Tibial nerve (tissue), 4 donors: ENCODE data around the gene PTDSS2. TPM values are rescaled to one million over a fixed set of nuclear protein-coding genes. Genes with fewer than 3 reads are reported as not detected.

Experiments
- DNase-seq, 2 donors: peaks; one replicate each; pipeline ENCODE4 v3.0.0-alpha.2; 2019; ENCODE audit warnings: low spot score in 2 of 2
- H3K27ac ChIP-seq, 4 donors: fragments of 200-600 bp; sonication (generic) in 3 of 4; one replicate each; pipeline ENCODE4 v1.5.1; 2017 to 2019; ENCODE audit warnings: mild to moderate bottlenecking in 1 of 4
- H3K27me3 ChIP-seq, 2 donors: fragments of 200-600 bp; sonication (generic) in 1 of 2; one replicate each; pipeline versions ENCODE4 v1.5.1 to v1.6.0; 2017 to 2019
- H3K36me3 ChIP-seq, 3 donors: fragments of 200-600 bp; sonication (generic); one replicate each; pipeline ENCODE4 v1.5.1; 2018 to 2019
- H3K4me1 ChIP-seq, 4 donors: fragments of 200-600 bp; sonication (generic) in 3 of 4; one replicate each; pipeline ENCODE4 v1.5.1; 2017 to 2019
- H3K4me3 ChIP-seq, 4 donors: fragments of 200-600 bp; sonication (generic) in 3 of 4; one replicate each; pipeline ENCODE4 v1.5.1; 2017 to 2019; ENCODE audit warnings: mild to moderate bottlenecking in 1 of 4, moderate library complexity in 1 of 4
- H3K9me3 ChIP-seq, 4 donors: fragments of 200-600 bp; sonication (generic) in 3 of 4; one replicate each; pipeline ENCODE4 v1.5.1; 2017 to 2019
- EP300 ChIP-seq, 2 donors: sonication (generic); formaldehyde crosslinking; IDR thresholded peaks; one replicate each; pipeline ENCODE4 v1.6.1; 2017; ENCODE audit warnings: antibody characterized with exemption in 2 of 2, mild to moderate bottlenecking in 1 of 2
- POLR2A ChIP-seq, 2 donors: fragments of 450-650 bp; IDR thresholded peaks; one replicate each; pipeline ENCODE4 v1.6.1; 2017; ENCODE audit warnings: antibody characterized with exemption in 2 of 2, mild to moderate bottlenecking in 2 of 2, moderate library complexity in 2 of 2
- WGBS, 2 donors: methylation state at CpG; one replicate each; pipeline ENCODE4 v1.1.5; 2018; 5-methylcytosine and 5-hydroxymethylcytosine counted together
- total RNA-seq, 4 donors: library from RNA; depleted of rRNA; stranded (reverse); fragments of >200 nt; gene quantifications; one replicate each; pipeline ENCODE4 v1.1.0, GENCODE V29; 2016
- TF ChIP-seq, protein P1 (sequence below), 5 experiments: fragments of 200-600 bp in 3 of 5; fragments of 450-650 bp in 2 of 5; sonication (generic) in 3 of 5; IDR thresholded peaks; one replicate each; pipeline ENCODE4 v1.5.1; 2016 to 2019; ENCODE audit warnings: antibody characterized with exemption in 5 of 5, mild to moderate bottlenecking in 3 of 5, moderate library complexity in 2 of 5

Gene PTDSS2
- total RNA-seq, 4 donors from 2014 or later, result 54.2 to 100 (median 63.9) TPM

DNA sequence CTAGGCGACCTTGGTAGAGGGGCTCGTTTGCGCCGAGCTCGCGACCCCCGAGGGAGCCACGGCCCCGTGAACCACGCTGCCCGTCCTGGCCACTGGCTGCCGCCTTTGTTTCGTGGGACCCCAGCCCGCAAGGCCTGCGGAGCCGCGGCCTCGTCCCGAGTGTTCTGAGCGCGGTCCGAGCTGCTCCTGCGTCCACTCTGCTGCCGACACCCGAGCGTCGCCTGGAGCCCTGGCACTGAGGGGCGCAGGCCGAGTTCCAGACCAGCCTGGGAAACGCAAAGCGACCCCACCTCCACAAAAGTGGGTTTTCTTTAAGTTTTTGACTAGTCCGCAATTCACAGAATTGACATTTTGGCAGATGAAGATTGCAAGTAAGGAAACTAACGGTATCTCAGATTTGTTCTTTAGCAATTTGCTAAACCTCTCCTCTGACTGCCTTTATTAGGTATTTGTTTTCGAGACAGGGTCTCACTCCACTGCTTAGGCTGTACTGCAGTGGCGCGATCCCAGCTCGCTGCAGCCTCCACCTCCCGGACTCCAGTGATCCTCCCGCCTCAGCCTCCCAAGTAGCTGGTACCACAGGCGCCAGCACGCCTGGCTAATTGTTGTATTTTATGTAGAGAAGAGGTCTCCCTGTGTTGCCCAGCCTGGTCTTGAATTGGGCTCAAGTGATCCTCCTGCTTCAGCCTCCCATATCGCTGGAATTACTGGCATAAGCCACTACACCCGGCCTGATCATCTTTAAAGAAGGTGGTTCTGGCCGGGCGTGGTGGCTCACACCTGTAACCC lies 57.8 kb downstream of the PTDSS2 start:
- 37 to 80% methylated on average over 18 to 42 of the region's 45 CpGs for WGBS, 2 donors
- peaks cover 0 to 44% (median 37%) of the 10 kb centered on the region in 4 donors for H3K4me1 ChIP-seq

DNA sequence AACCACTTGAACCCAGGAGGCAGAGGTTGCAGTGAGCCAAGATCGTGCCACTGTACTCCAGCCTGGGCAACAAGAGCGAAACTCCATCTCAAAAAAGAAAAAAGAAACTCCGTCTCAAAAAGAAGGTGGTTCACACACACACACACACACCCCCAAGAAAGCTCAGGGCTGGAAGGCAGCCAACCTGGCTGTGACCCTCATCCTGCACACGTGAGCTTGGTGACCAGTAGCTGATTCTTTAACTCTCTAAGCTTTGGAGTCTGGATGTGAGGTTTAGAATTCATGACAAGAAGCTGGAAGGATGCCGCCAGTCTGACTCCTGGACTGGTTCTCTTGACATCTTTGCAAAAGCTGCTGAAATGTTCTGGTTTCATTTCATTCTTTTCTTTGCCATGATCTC lies 58.9 kb downstream of the PTDSS2 start:
- Histone ChIP-seq H3K9me3 (no peaks in the 10 kb centered on the region), H3K4me1 (peaks cover 0 to 34% (median 26%) of the 10 kb centered on the region in 4 donors), H3K36me3 (peaks cover 0 to 50% (median 0%) of the 10 kb centered on the region in 3 donors), H3K4me3 (no peak overlapping the region), H3K27ac (peak overlapping the region in 1 of 4 donors; percentile 22), H3K27me3 (no peaks in the 10 kb centered on the region)
- DNase-seq, result no peak
- WGBS, 2 donors, result 79% methylated on average over 5 of the region's 5 CpGs
- TF ChIP-seq POLR2A (IDR thresholded peaks at IDR 0.05) (no peak), EP300 (IDR thresholded peaks at IDR 0.05) (no peak)
- TF ChIP-seq, protein P1, sequence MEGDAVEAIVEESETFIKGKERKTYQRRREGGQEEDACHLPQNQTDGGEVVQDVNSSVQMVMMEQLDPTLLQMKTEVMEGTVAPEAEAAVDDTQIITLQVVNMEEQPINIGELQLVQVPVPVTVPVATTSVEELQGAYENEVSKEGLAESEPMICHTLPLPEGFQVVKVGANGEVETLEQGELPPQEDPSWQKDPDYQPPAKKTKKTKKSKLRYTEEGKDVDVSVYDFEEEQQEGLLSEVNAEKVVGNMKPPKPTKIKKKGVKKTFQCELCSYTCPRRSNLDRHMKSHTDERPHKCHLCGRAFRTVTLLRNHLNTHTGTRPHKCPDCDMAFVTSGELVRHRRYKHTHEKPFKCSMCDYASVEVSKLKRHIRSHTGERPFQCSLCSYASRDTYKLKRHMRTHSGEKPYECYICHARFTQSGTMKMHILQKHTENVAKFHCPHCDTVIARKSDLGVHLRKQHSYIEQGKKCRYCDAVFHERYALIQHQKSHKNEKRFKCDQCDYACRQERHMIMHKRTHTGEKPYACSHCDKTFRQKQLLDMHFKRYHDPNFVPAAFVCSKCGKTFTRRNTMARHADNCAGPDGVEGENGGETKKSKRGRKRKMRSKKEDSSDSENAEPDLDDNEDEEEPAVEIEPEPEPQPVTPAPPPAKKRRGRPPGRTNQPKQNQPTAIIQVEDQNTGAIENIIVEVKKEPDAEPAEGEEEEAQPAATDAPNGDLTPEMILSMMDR (IDR thresholded peaks at IDR 0.05), result no peak

More for the DNA sequence above, 57.8 kb downstream of the PTDSS2 start:
- no peaks in the 10 kb centered on the region for H3K27me3 ChIP-seq
- H3K36me3 ChIP-seq, result peaks cover 0 to 40% (median 0%) of the 10 kb centered on the region in 3 donors
- no peaks in the 10 kb centered on the region for H3K9me3 ChIP-seq
- peak overlapping the region; percentile 97 to 99 (median 98) for H3K27ac ChIP-seq
- no peak for DNase-seq
- TF ChIP-seq, protein P1 (IDR thresholded peaks at IDR 0.05), result no peak
- no peak for TF ChIP-seq POLR2A (IDR thresholded peaks at IDR 0.05)
- TF ChIP-seq EP300 (IDR thresholded peaks at IDR 0.05), result no peak
- H3K4me3 ChIP-seq, result peak overlapping the region; percentile 75 to 90 (median 82)

DNA sequence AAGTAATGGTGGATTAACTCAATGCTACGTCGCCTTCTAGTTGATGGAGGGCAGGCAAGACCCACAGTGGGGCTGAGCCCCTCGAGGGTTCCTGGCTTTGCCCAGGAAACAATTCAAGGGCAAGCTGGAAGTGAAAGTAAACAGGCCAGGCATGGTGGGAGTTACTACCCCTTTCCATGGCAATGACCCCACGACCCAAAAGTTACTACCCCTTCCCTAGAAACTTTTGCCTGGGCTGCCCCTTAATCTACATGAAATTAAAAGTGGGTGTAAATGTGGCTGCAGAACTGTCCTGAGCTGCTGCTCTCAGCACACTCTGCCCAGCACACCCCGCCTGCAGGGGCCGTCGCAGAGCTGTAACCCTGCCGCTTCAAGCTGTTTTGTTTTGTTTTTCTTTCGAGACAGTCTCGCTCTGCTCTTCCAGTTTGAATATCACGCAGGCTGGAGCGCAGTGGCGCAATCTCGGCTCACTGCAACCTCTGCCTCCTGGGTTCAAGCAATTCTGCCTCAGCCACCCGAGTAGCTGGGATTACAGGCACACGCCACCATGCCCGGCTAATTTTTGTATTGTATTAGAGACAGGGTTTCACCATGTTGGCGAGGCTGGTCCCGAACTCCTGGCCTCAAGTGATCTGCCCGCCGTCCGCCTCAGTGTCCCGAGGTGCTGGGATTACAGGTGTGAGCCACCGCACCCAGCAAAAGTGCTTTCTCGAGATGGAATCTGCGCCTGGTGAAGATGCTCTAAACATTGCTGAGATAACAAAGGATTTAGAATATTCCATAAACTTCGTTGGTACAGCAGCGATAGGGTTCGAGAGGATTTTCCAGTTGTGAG lies 62.9 kb downstream of the PTDSS2 start:
- peaks cover 0 to 75% (median 0%) of the 10 kb centered on the region in 3 donors for H3K36me3 ChIP-seq
- 90% methylated on average over 29 of the region's 29 CpGs for WGBS, 2 donors
- no peak overlapping the region for H3K4me3 ChIP-seq
- TF ChIP-seq, protein P1 (IDR thresholded peaks at IDR 0.05), result no peak
- TF ChIP-seq POLR2A (IDR thresholded peaks at IDR 0.05) (no peak), EP300 (IDR thresholded peaks at IDR 0.05) (no peak)
- H3K27ac ChIP-seq, result no peak overlapping the region
- no peaks in the 10 kb centered on the region for H3K27me3 ChIP-seq
- peaks cover 0 to 18% (median 0%) of the 10 kb centered on the region in 4 donors for H3K9me3 ChIP-seq
- no peak for DNase-seq
- H3K4me1 ChIP-seq, result peaks cover 0 to 7% (median under 1%) of the 10 kb centered on the region in 4 donors

DNA sequence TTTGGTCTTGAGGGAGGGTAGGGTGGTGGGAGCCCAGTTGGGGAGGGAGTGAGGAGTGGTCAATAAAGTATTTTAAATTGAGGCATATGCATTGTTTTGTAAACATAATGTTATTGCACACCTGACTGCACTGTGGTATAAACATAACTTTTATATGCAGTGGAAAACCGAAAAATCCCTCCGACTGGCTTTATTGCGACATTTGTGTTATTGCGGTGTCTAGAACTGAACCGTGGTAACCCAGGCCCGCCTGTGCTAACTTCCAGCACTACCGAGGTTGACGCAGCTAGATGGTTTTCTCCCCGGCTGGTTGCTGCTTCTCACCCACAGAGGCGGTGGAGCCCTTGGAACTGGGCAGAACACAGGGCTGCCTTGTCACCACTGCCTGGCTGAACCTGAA lies 64.5 kb downstream of the PTDSS2 start:
- Histone ChIP-seq H3K27me3 (no peaks in the 10 kb centered on the region), H3K4me1 (peaks cover 0 to 7% (median 0%) of the 10 kb centered on the region in 4 donors), H3K36me3 (peaks cover 0 to 69% (median 0%) of the 10 kb centered on the region in 3 donors), H3K27ac (no peak overlapping the region), H3K9me3 (peaks cover 0 to 18% (median 0%) of the 10 kb centered on the region in 4 donors), H3K4me3 (no peak overlapping the region)
- no peak for TF ChIP-seq EP300 (IDR thresholded peaks at IDR 0.05)
- 89 to 92% methylated on average over 10 of the region's 10 CpGs for WGBS, 2 donors
- no peak for DNase-seq

DNA sequence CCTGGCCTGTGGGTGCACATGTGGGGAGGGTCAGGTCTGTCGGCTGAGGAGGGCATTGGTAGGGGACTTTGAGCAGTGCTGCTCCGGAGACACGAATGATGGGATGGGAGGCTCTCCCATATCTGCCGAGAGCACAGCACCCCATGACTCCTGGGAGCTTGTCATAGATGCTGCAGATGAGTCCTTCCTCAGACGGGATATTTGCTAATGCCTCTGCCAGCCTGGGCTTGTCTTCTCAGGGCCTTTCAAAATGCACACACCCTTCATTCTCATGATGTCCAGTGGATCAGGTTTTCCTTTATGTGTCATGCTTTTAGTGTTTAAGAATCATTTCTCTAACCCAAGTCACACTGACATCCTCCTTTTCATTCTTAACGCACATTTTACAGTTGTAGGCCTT lies 65.1 kb downstream of the PTDSS2 start:
- H3K4me1 ChIP-seq, result peaks cover 0 to 7% (median 0%) of the 10 kb centered on the region in 4 donors
- WGBS, 2 donors, result 91% methylated on average over 6 of the region's 6 CpGs
- no peak for DNase-seq
- peaks cover 0 to 64% (median 0%) of the 10 kb centered on the region in 3 donors for H3K36me3 ChIP-seq
- no peak overlapping the region for H3K27ac ChIP-seq
- no peak overlapping the region for H3K4me3 ChIP-seq
- H3K9me3 ChIP-seq, result peaks cover 0 to 18% (median 0%) of the 10 kb centered on the region in 4 donors
- TF ChIP-seq POLR2A (IDR thresholded peaks at IDR 0.05) (no peak), EP300 (IDR thresholded peaks at IDR 0.05) (no peak)
- TF ChIP-seq, protein P1 (IDR thresholded peaks at IDR 0.05), result no peak
- H3K27me3 ChIP-seq, result no peaks in the 10 kb centered on the region
